ENCODE results near the gene KIF2A.

KIF2A gene

GRCh38 chr5:62395210-62395950 lies 89.4 kb downstream of the KIF2A start:
- Histone ChIP-seq H3K27me3 (ENCODE audit: insufficient read depth, low read length) (no peaks in the 10 kb centered on the region), H3K9ac (ENCODE audit: low read depth, low read length) (no peak overlapping the region), H3K36me3 (ENCODE audit: insufficient read depth, low read depth, low read length) (peaks cover 88% of the 10 kb centered on the region), H3K4me1 (ENCODE audit: insufficient read depth, low read length) (no peaks in the 10 kb centered on the region), H3K9me3 (ENCODE audit: insufficient read depth, low read depth, low read length) (no peaks in the 10 kb centered on the region), H3K4me3 (ENCODE audit: low read length) (no peak overlapping the region), H3K27ac (ENCODE audit: low read length) (no peak overlapping the region)

GRCh38 chr5:62403411-62404250 lies 97.6 kb downstream of the KIF2A start, which contains the start of gene DIMT1:
TSS of gene DIMT1 (minus strand) at chr5:62403905. CDS start at chr5:62403772, 133 bp downstream.
- H3K27ac ChIP-seq (ENCODE audit: low read length): peak within 1 kb of the TSS; percentile 97
- no peaks in the 10 kb centered on the region for H3K9me3 ChIP-seq (ENCODE audit: insufficient read depth, low read depth, low read length)
- peaks cover 7% of the 10 kb centered on the region; the same call in 1 of the 2 replicates for H3K4me1 ChIP-seq (ENCODE audit: insufficient read depth, low read length)
- peaks cover 26% of the 10 kb centered on the region for H3K36me3 ChIP-seq (ENCODE audit: insufficient read depth, low read depth, low read length)
- peak within 1 kb of the TSS; percentile 77 for H3K4me3 ChIP-seq (ENCODE audit: low read length)
- peak within 1 kb of the TSS; percentile 99 for H3K9ac ChIP-seq (ENCODE audit: low read depth, low read length)
- no peaks in the 10 kb centered on the region for H3K27me3 ChIP-seq (ENCODE audit: insufficient read depth, low read length)

GRCh38 chr5:62412549-62413329 lies 106.7 kb downstream of the KIF2A start, which contains the start of gene IPO11:
TSS of gene IPO11 (plus strand) at chr5:62412763. CDS start at chr5:62437280, 24,517 bp downstream.
- no peaks in the 10 kb centered on the region for H3K27me3 ChIP-seq (ENCODE audit: insufficient read depth, low read length)
- peak within 1 kb of the TSS; percentile 96 for H3K4me3 ChIP-seq (ENCODE audit: low read length)
- peak within 1 kb of the TSS; percentile 19 for H3K27ac ChIP-seq (ENCODE audit: low read length)
- no peaks in the 10 kb centered on the region for H3K9me3 ChIP-seq (ENCODE audit: insufficient read depth, low read depth, low read length)
- H3K4me1 ChIP-seq (ENCODE audit: insufficient read depth, low read length): peaks cover 3% of the 10 kb centered on the region; the same call in 1 of the 2 replicates
- H3K9ac ChIP-seq (ENCODE audit: low read depth, low read length): peak within 1 kb of the TSS; percentile 90
- H3K36me3 ChIP-seq (ENCODE audit: insufficient read depth, low read depth, low read length): no peaks in the 10 kb centered on the region

GRCh38 chr5:62413711-62414110 lies 107.7 kb downstream of the KIF2A start:
- H3K9me3 ChIP-seq (ENCODE audit: insufficient read depth, low read depth, low read length): no peaks in the 10 kb centered on the region
- H3K27me3 ChIP-seq (ENCODE audit: insufficient read depth, low read length): no peaks in the 10 kb centered on the region
- H3K4me3 ChIP-seq (ENCODE audit: low read length): peak overlapping the region; percentile 96
- peaks cover 3% of the 10 kb centered on the region; the same call in 1 of the 2 replicates for H3K4me1 ChIP-seq (ENCODE audit: insufficient read depth, low read length)
- no peak overlapping the region for H3K27ac ChIP-seq (ENCODE audit: low read length)
- H3K9ac ChIP-seq (ENCODE audit: low read depth, low read length): peak overlapping the region; percentile 90; the same call in 1 of the 2 replicates
- no peaks in the 10 kb centered on the region for H3K36me3 ChIP-seq (ENCODE audit: insufficient read depth, low read depth, low read length)

GRCh38 chr5:62418462-62419076 lies 112.6 kb downstream of the KIF2A start:
- H3K36me3 ChIP-seq (ENCODE audit: insufficient read depth, low read depth, low read length): peaks cover 5% of the 10 kb centered on the region; the same call in 1 of the 2 replicates
- no peak overlapping the region for H3K9ac ChIP-seq (ENCODE audit: low read depth, low read length)
- H3K27me3 ChIP-seq (ENCODE audit: insufficient read depth, low read length): no peaks in the 10 kb centered on the region
- peaks cover 2% of the 10 kb centered on the region; the same call in 1 of the 2 replicates for H3K4me1 ChIP-seq (ENCODE audit: insufficient read depth, low read length)
- H3K27ac ChIP-seq (ENCODE audit: low read length): no peak overlapping the region
- no peak overlapping the region for H3K4me3 ChIP-seq (ENCODE audit: low read length)
- no peaks in the 10 kb centered on the region for H3K9me3 ChIP-seq (ENCODE audit: insufficient read depth, low read depth, low read length)

GRCh38 chr5:62419609-62420008 lies 113.6 kb downstream of the KIF2A start:
- Histone ChIP-seq H3K27ac (ENCODE audit: low read length) (no peak overlapping the region), H3K4me1 (ENCODE audit: insufficient read depth, low read length) (no peaks in the 10 kb centered on the region)

GRCh38 chr5:62421414-62421813 lies 115.4 kb downstream of the KIF2A start:
- H3K9ac ChIP-seq (ENCODE audit: low read depth, low read length): no peak overlapping the region
- no peak overlapping the region for H3K27ac ChIP-seq (ENCODE audit: low read length)
- no peaks in the 10 kb centered on the region for H3K27me3 ChIP-seq (ENCODE audit: insufficient read depth, low read length)
- no peaks in the 10 kb centered on the region for H3K4me1 ChIP-seq (ENCODE audit: insufficient read depth, low read length)
- peaks cover 5% of the 10 kb centered on the region; the same call in 1 of the 2 replicates for H3K36me3 ChIP-seq (ENCODE audit: insufficient read depth, low read depth, low read length)
- H3K4me3 ChIP-seq (ENCODE audit: low read length): no peak overlapping the region
- no peaks in the 10 kb centered on the region for H3K9me3 ChIP-seq (ENCODE audit: insufficient read depth, low read depth, low read length)

More at GRCh38 chr5:62419609-62420008, 113.6 kb downstream of the KIF2A start:
- Histone ChIP-seq H3K27me3 (ENCODE audit: insufficient read depth, low read length) (no peaks in the 10 kb centered on the region), H3K4me3 (ENCODE audit: low read length) (no peak overlapping the region), H3K36me3 (ENCODE audit: insufficient read depth, low read depth, low read length) (peaks cover 5% of the 10 kb centered on the region; the same call in 1 of the 2 replicates), H3K9ac (ENCODE audit: low read depth, low read length) (no peak overlapping the region), H3K9me3 (ENCODE audit: insufficient read depth, low read depth, low read length) (no peaks in the 10 kb centered on the region)

GRCh38 chr5:62424763-62425162 lies 118.8 kb downstream of the KIF2A start:
- Histone ChIP-seq H3K9me3 (ENCODE audit: insufficient read depth, low read depth, low read length) (no peaks in the 10 kb centered on the region), H3K27ac (ENCODE audit: low read length) (no peak overlapping the region), H3K9ac (ENCODE audit: low read depth, low read length) (no peak overlapping the region)

GRCh38 chr5:62431735-62432620 lies 126.0 kb downstream of the KIF2A start:
- H3K27ac ChIP-seq (ENCODE audit: low read length): no peak overlapping the region
- no peak overlapping the region for H3K4me3 ChIP-seq (ENCODE audit: low read length)
- H3K36me3 ChIP-seq (ENCODE audit: insufficient read depth, low read depth, low read length): no peaks in the 10 kb centered on the region
- no peaks in the 10 kb centered on the region for H3K9me3 ChIP-seq (ENCODE audit: insufficient read depth, low read depth, low read length)
- H3K9ac ChIP-seq (ENCODE audit: low read depth, low read length): no peak overlapping the region
- H3K27me3 ChIP-seq (ENCODE audit: insufficient read depth, low read length): no peaks in the 10 kb centered on the region
- no peaks in the 10 kb centered on the region for H3K4me1 ChIP-seq (ENCODE audit: insufficient read depth, low read length)

More at GRCh38 chr5:62424763-62425162, 118.8 kb downstream of the KIF2A start:
- Histone ChIP-seq H3K4me3 (ENCODE audit: low read length) (no peak overlapping the region), H3K27me3 (ENCODE audit: insufficient read depth, low read length) (no peaks in the 10 kb centered on the region), H3K4me1 (ENCODE audit: insufficient read depth, low read length) (no peaks in the 10 kb centered on the region), H3K36me3 (ENCODE audit: insufficient read depth, low read depth, low read length) (peaks cover 5% of the 10 kb centered on the region; the same call in 1 of the 2 replicates)

- no peaks in the 10 kb centered on the region for H3K27me3 ChIP-seq (ENCODE audit: insufficient read depth, low read length)
- no peaks in the 10 kb centered on the region for H3K9me3 ChIP-seq (ENCODE audit: insufficient read depth, low read depth, low read length)
- no peak overlapping the region for H3K4me3 ChIP-seq (ENCODE audit: low read length)
- no peak overlapping the region for H3K27ac ChIP-seq (ENCODE audit: low read length)
- no peak overlapping the region for H3K9ac ChIP-seq (ENCODE audit: low read depth, low read length)
- peaks cover 6% of the 10 kb centered on the region for H3K36me3 ChIP-seq (ENCODE audit: insufficient read depth, low read depth, low read length)
- no peaks in the 10 kb centered on the region for H3K4me1 ChIP-seq (ENCODE audit: insufficient read depth, low read length)
These were observed 126.6 kb downstream of the KIF2A start for GRCh38 chr5:62432621-62433064.
